Nephron (organoid): Measurements from ENCODE around the gene FBL.

Experiments used
- H3K27ac Mint-ChIP-seq, 3 experiments: 2 replicates each; pipeline ENCODE4 v1.8.0; 2020; ENCODE audit warnings: mixed read lengths in 3 of 3, mild to moderate bottlenecking in 2 of 3, moderate library complexity in 1 of 3
- H3K27me3 Mint-ChIP-seq: 2 replicates; pipeline ENCODE4 v1.8.0; 2021; ENCODE audit warnings: low read depth, mild to moderate bottlenecking, moderate library complexity, mixed read lengths
- H3K36me3 Mint-ChIP-seq: 2 replicates; pipeline ENCODE4 v1.8.0; 2020; ENCODE audit warnings: low read depth, mixed read lengths
- H3K4me1 Mint-ChIP-seq: 2 replicates; pipeline ENCODE4 v1.8.0; 2020; ENCODE audit warnings: mixed read lengths
- H3K4me3 Mint-ChIP-seq, 3 experiments: 2 replicates each; pipeline ENCODE4 v1.8.0; 2020; ENCODE audit warnings: mild to moderate bottlenecking in 3 of 3, mixed read lengths in 3 of 3, moderate library complexity in 2 of 3
- H3K9me3 Mint-ChIP-seq: 2 replicates; pipeline ENCODE4 v1.8.0; 2020; ENCODE audit warnings: mixed read lengths
- CTCF ChIP-seq, 3 experiments: fragments of 200-600 bp; sonication (generic); IDR thresholded peaks; one replicate each; pipeline ENCODE4 v1.5.0; 2021; ENCODE audit warnings: antibody characterized with exemption in 3 of 3; ENCODE audit not compliant: unreplicated experiment in 3 of 3

The FBL gene

GRCh38 chr19:39867952-39868351, 21.8 kb upstream of the FBL start:
- TF ChIP-seq CTCF (IDR thresholded peaks at IDR 0.05; ENCODE audit: unreplicated experiment in 3 of 3) = no peak
- H3K9me3 Mint-ChIP-seq = no peaks in the 10 kb centered on the region
- no peaks in the 10 kb centered on the region for H3K36me3 Mint-ChIP-seq
- no peak overlapping the region for H3K4me3 Mint-ChIP-seq
- peaks cover 8% of the 10 kb centered on the region for H3K27me3 Mint-ChIP-seq
- no peak overlapping the region for H3K27ac Mint-ChIP-seq
- no peaks in the 10 kb centered on the region for H3K4me1 Mint-ChIP-seq

- Mint-ChIP-seq H3K4me1 (no peaks in the 10 kb centered on the region), H3K4me3 (no peak overlapping the region), H3K9me3 (no peaks in the 10 kb centered on the region), H3K27ac (no peak overlapping the region), H3K27me3 (peaks cover 8% of the 10 kb centered on the region), H3K36me3 (no peaks in the 10 kb centered on the region)
- no peak for TF ChIP-seq CTCF (IDR thresholded peaks at IDR 0.05; ENCODE audit: unreplicated experiment in 3 of 3)
These were observed 21.0 kb upstream of the FBL start for GRCh38 chr19:39867133-39867532.

GRCh38 chr19:39865953-39866352, 19.8 kb upstream of the FBL start:
- Mint-ChIP-seq H3K27ac (no peak overlapping the region), H3K9me3 (no peaks in the 10 kb centered on the region), H3K27me3 (peaks cover 8% of the 10 kb centered on the region), H3K4me3 (no peak overlapping the region), H3K36me3 (no peaks in the 10 kb centered on the region), H3K4me1 (no peaks in the 10 kb centered on the region)
- no peak for TF ChIP-seq CTCF (IDR thresholded peaks at IDR 0.05; ENCODE audit: unreplicated experiment in 3 of 3)

- no peaks in the 10 kb centered on the region for H3K4me1 Mint-ChIP-seq
- H3K4me3 Mint-ChIP-seq = no peak overlapping the region
- no peak overlapping the region for H3K27ac Mint-ChIP-seq
- H3K9me3 Mint-ChIP-seq = no peaks in the 10 kb centered on the region
- TF ChIP-seq CTCF (IDR thresholded peaks at IDR 0.05; ENCODE audit: unreplicated experiment in 3 of 3) = no peak
- peaks cover 8% of the 10 kb centered on the region for H3K27me3 Mint-ChIP-seq
- no peaks in the 10 kb centered on the region for H3K36me3 Mint-ChIP-seq
These were observed 19.0 kb upstream of the FBL start for GRCh38 chr19:39865186-39865585.

DNA sequence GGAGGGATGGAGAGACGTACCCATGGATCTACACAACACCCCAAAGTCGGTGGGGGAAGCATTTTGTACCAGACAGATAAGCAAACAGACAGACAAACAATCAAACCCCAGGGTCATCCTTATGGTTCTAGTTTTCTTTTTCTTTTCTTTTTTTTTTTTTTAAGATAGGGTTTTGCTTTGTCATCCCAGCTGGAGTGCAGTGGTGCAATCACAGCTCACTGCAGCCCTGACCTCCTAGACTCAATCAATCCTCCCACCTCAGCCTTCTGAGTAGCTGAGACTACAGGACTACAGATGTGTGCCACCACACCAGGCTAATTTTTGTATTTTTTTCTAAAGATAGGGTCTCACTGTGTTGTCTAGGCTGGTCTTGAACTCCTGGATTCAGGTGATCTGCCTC, 17.9 kb upstream of the FBL start:
- no peak for TF ChIP-seq CTCF (IDR thresholded peaks at IDR 0.05; ENCODE audit: unreplicated experiment in 3 of 3)
- no peak overlapping the region for H3K4me3 Mint-ChIP-seq
- no peaks in the 10 kb centered on the region for H3K4me1 Mint-ChIP-seq
- no peaks in the 10 kb centered on the region for H3K36me3 Mint-ChIP-seq
- no peak overlapping the region for H3K27ac Mint-ChIP-seq
- peaks cover 4% of the 10 kb centered on the region for H3K27me3 Mint-ChIP-seq
- no peaks in the 10 kb centered on the region for H3K9me3 Mint-ChIP-seq

GRCh38 chr19:39858541-39858940, 12.4 kb upstream of the FBL start:
- H3K27me3 Mint-ChIP-seq = peaks cover 5% of the 10 kb centered on the region
- H3K27ac Mint-ChIP-seq = peak overlapping the region; percentile 10 to 77 (median 55)
- H3K4me1 Mint-ChIP-seq = no peaks in the 10 kb centered on the region
- H3K36me3 Mint-ChIP-seq = no peaks in the 10 kb centered on the region
- H3K4me3 Mint-ChIP-seq = peak overlapping the region; percentile 55 to 70 (median 60)
- no peak for TF ChIP-seq CTCF (IDR thresholded peaks at IDR 0.05; ENCODE audit: unreplicated experiment in 3 of 3)
- peaks cover 5% of the 10 kb centered on the region for H3K9me3 Mint-ChIP-seq
